ENCODE data around the gene MSANTD3.

MSANTD3 gene

DNA sequence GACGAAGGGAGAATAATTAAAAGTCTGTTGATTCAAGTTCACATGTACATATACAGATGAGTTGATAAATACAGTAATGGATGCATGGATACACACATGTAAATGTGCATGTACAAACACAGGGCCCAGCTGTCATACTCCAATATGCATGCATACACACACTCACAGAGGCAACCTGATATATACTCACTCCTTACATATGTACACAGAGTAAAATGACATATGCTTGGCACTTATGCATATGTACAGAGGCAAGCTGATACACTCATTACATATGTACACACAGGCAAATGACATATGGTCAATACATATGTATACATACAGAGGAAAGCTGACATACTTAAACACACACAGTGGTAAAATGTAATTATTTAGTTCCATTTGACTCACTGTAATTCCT is 38.8 kb downstream of the MSANTD3 start:
- DNase-seq (ENCODE audit: low read depth in 2 of 2) = no peak

DNA sequence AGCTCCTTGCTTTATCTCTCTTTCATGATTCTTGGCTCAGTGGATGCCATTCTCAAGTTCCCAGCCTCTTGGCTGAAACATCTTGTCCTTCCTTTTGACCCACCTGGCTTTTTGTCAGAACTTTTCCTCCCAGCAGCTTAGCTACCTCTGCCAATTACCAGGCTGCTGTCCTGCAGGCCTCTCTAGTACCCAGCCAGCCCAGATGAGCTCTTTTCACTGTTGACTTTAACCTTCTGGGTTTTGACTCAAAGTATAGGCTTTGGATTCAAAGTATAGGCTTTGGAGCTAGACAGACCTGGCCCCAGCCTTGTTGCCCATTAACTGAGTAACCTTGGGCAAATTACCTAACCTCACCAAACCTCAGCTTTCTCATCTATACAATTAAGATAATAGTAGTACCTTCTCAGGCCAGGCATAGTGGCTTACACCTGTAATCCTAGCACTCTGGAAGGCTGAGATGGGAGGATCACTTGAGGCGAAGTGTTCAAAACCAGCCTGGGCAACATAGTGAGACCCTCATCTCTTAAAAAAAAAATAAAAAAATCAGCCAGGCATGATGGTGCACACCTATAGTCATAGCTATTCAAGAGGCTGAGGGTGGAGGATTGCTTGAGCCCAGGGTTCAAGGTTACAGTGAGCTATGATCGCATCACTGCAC is 39.4 kb downstream of the MSANTD3 start:
- no peak for DNase-seq (ENCODE audit: low read depth in 2 of 2)

DNA sequence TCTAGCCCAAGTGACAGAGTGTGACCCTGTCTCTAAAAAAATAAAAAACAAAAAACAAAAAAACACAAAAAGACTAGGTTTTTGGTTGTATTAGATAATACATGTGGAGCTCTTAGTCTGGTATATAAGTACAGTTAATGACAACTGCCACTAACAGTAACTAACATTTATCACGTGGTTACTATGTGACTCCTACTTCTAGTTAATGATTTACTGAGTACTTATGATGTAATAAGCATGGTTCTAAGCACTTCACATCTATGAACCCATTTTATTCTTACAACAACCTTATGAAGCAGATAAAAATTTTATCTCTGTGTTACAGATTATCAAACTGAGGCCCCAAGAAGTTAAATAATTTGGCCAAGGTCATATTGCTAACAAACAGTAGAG is 39.9 kb downstream of the MSANTD3 start:
- DNase-seq (ENCODE audit: low read depth in 2 of 2) = no peak

DNA sequence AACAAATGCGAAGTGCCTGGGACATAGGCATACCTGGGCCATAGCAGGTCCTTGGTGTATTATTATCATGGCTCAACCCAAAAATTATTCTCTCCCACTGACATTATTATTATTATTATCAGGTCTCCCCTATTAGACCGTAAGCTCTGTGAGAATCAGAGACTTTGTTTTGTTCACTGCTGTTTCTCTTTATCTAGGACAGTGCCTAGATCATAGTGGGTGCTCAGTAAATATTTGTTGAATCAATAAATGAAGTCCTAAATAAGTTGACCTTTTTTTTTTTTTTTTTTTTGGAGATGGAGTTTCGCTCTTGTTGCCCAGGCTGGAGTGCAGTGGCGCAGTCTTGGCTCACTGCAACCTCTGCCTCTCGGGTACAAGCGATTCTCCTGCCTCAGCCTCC is 41.1 kb downstream of the MSANTD3 start:
- no peak for DNase-seq (ENCODE audit: low read depth in 2 of 2)

DNA sequence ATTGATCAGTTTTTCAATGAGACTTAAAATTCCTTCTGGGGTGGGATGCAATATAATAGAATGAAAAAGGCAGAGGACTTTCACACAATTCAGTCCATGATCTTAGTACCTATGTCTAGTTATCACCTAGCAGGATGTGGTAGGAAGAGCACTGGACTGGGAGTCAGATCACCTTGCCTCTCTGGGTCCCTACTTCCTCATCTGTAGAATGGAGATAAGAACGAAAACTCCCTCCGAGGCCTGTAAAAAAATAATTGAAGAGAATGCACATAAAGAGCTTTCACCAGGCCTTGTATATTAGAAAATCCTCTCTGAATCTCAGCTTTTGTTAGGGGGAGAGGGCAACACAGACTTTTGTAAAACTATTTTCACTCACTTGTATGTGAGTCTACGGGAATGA is 45.3 kb downstream of the MSANTD3 start:
- no peak for DNase-seq (ENCODE audit: low read depth in 2 of 2)

DNA sequence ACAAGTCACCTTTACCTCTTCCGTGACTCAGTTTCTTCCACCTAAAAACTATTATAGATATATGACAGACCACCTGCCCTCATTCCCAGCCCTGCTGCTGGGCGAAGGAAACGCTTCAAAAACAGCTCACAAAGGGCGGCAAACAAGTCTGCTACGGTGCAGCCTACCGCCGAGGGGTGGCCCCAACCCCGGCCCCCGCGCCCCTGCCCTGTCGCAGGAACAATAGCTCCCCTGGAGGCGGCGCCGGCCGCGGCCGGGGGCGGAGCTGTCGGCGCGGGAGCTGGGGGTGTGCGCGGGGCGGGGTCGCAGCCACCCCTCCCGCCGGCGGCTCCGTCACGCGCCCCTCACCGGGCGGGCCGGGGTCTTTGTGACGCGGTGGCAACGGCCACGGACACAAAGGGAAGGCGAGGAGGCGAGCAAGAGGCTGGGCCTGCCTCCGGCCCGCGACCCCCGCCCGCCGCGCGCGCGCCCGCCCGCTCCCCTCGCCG is 45.9 kb downstream of the MSANTD3 start, which contains the start of gene TMEFF1:
Gene TMEFF1, plus strand, starts transcription at position 362 of the 488 bp plus-strand sequence. CDS start 396 bp downstream, outside the sequence.
- peak in 1 of 2 donors; percentile 6 for DNase-seq (ENCODE audit: low read depth in 2 of 2)

DNA sequence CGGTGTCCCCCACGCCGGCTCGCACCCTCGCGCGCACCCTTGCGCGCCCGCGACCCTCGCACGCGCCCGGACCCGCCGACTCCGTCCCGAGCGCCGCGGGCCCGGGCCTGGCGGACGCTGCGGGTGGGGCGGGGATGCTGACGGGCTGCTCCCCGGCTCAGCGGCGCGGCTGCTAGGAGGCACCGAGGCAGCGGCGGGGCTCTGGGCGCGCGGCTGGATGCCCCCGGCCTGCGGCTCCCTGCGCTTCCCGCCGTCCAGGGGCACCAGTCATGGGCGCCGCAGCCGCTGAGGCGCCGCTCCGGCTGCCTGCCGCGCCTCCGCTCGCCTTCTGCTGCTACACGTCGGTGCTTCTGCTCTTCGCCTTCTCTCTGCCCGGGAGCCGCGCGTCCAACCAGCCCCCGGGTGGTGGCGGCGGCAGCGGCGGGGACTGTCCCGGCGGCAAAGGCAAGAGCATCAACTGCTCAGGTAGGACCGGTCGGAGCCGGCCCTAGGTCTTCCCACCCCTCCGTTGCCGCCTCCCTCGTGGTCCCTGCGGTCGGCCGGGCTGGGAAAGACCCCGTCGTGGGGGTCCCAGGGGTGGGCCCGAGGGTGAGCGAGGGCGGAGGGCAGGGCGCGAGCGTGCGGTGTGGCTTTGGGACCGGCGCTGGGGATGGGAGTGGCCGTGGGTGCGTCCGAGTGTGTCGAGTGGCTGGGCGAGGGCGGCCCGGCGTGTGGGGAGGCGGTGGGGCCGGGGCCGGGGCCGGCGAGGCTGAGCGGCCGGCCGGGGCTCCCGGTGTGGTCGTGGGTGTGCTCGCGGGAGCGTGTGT is 46.5 kb downstream of the MSANTD3 start:
- no peak for DNase-seq (ENCODE audit: low read depth in 2 of 2)

DNA sequence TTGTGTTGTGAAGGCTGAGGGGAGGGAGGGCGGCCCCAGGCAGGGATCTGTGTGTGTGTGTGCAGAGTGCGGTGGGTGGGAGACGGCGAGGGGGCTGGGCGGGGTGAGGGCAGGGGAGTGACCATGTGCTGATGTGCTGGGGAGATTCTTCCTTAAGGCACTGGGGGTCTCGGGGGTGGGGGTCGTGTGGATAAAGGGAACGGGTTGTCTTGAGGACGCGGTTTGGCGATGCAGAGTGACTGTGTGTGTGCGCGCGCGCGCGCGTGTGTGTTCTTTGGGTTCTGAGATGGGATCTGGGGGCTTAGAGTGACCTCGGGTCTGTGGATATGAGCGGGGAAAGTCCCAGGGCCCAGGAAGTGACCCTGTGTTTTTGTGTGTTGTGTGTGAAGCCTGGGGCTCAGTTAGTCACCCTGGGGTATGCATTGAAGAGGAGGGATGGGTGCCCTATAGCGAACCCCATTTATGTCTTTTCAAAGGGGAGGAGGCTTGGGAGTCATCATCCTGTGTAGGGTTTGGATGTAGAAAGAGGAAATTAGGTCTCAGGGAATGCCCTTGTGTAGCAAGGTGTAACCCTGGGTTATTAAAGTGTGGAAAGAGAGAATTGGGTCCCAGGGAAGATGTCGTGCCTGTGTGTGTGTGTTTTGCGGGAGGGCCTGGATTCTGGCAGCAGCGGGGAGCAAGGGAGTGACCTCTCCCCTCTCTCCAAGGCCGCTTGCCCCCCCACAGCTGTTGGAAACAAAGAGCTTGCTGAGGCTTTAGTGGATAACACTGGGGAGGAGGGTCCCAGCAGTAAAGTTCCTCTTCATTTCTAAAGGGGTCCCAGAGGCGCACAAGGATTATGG is 47.4 kb downstream of the MSANTD3 start:
- no peak for DNase-seq (ENCODE audit: low read depth in 2 of 2)

DNA sequence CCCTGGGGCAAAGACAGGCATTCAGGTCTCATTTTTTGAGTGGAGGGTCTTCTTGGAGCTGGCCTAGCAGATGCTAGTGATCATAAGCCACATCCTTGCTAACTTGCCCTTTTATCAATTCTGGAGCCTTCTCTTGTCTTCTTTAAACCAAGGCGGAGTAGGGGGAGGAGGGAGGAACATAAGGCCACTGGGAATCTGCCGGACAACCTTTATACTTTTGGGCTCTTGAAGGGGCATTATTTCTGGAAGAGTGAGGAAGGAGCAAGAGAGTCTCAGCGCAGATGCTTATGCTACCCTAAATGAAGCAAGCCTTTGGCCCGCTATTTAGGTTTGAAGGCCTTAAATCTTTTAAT is 48.0 kb downstream of the MSANTD3 start:
- no peak for DNase-seq (ENCODE audit: low read depth in 2 of 2)

DNA sequence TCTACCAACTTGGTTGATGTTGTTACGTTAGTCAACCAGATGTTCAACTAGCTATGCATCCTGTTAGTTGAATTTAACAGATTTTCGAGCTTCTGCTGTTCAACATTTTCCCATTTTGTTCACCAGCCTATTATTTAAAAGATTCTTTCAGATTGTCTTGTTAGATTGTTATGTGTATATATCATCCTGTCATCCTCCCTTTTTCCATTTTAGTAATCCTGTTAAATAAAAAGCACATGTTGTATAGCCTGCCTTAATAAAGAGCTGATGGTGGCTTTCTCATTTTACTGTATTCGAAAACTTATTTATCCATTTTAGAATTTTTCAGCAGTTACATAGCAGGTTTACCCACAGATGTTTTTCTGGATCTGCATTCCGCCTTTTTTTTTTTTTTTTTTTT is 50.3 kb downstream of the MSANTD3 start:
- DNase-seq (ENCODE audit: low read depth in 2 of 2) = no peak

DNA sequence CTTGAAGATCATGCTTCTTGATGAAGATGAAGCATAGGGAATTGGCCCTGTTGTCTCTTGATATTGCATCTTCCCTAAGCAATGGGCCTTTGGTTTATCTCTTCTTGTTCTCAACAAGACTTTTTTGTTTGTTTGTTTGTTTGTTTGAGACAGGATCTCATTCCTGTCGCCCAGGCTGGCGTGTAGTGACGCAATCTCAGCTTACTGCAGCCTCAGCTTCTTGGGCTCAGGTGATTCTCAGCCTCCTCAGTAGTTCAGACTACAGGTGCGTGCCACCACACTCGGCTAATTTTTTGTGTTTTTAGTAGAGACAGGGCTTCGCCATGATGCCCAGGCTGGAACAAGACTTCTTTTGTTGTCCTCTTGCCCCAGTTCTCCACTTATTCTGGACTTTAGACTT is 51.2 kb downstream of the MSANTD3 start:
- no peak for DNase-seq (ENCODE audit: low read depth in 2 of 2)

DNA sequence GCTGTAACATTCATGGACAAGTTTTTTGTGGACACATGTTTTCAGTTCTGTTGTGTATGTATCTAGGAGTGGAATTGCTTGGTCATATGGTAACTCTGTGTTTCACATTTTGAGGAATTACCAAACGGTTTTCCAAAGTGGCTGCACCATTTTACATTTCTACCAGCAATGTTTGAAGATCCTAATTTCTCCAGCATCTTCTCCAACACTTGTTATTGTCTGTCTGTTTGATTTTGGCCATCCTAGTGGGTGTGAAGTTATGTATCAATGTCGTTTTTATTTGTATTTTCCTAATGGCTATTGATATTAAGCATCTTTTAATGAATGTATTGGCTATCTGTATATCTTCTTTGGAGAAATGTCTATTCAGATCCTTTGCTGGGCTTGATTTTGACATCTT is 52.9 kb downstream of the MSANTD3 start:
- DNase-seq (ENCODE audit: low read depth in 2 of 2) = no peak

DNA sequence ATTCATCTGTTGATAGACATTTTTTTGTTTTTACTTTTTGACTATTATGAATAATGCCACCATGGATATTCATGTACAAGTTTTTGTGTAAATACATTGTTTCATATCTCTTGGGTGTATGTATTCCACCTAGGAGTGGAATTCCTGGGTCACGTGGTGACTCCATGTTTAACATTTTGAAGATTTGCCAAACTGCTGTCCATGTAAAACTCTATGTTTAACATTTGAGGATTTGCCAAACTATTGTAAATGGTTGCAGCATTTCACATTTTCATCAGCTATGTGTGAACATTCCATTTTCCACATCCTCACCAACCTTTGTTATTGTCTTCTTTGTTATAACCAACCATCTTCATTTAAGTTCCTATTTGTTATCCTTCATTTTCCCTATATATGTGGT is 58.3 kb downstream of the MSANTD3 start:
- DNase-seq (ENCODE audit: low read depth in 2 of 2) = no peak

DNA sequence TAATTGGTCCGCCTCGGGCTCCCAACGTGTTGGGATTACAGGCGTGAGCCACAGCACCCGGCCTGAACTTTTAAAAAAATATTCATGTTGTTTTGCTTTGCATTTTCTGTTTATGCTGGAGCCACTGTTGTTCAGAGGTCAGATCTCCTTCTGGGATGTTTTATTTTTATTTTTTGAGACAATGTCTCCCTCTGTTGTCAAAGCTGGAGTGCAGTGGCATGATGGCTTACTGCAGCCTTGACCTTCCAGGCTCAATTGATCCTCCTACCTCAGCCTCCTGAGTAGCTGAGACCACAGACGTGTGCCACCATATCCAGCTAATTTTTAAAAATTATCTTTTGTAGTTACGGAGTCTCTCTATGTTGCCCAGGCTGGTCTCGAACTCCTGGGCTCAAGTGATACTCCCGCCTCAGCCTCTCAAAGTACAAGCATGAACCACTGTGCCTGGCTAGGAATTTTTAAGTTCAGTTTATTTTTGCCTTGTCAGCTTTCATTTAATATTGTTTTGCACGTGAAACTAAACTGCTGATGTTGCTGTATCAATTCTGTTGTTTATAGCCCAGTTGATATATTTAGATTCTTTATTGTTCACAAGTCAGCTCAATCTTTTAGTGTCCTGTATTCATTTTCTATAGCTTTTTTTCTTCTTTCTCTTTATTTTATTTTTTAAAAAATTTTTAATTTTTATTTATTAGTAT is 59.7 kb downstream of the MSANTD3 start:
- no peak for DNase-seq (ENCODE audit: low read depth in 2 of 2)

DNA sequence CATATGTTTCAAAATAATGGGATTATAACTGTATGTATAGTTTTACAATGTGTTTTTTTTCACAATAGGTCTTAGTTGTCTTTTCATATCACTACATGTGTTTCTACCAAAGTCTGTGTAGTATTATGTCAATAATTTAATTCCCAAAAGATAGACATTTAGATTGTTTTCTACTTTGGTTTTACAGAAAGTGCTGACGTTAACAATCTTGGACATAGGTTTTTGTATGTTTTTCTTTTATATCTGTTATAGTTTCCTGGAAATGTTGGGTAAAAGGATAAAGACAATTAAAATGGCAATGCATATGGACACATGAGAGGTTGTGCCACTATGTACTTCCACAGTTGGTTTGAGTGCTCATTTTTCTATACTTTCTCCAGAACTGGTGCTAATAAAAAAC is 61.2 kb downstream of the MSANTD3 start:
- DNase-seq (ENCODE audit: low read depth in 2 of 2) = no peak

DNA sequence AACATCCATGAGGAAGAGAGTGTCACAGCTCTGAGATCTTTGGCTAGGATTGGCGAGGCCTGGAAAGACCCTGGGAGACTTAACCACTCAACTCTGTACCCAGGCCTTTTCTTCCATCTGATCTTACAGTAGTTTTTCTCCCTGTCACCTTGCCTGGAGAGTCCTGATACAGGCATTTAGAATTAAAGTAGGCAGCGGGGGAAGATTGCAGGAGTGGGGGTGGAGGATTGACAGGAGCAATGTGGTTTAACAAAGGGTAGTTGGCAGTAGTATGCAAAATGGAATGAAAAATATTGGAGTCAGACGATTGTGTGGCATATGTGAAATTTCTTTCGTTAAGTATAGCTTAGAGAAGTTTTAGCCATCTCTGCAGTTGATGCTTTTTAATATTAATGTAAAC is 62.9 kb downstream of the MSANTD3 start:
- DNase-seq (ENCODE audit: low read depth in 2 of 2) = no peak

DNA sequence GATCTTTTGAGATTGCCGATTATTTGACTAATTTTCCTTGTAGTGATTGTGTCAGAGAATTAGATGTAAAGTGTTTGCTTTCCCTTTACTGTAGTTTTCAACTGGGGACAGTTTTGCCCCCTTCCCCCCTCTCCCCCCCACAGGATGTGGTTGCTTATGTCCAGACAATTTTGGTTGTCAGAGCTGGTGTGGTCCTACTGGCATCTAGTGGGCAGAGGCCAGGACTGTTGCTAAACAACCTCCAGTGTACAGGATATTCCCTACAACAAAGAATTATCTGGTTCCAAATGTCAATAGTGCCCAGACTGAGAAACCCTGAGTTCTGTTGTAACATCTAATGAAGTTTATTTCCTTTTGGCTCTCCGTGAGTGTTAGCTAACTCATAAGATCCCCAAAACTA is 66.0 kb downstream of the MSANTD3 start:
- DNase-seq (ENCODE audit: low read depth in 2 of 2) = no peak

DNA sequence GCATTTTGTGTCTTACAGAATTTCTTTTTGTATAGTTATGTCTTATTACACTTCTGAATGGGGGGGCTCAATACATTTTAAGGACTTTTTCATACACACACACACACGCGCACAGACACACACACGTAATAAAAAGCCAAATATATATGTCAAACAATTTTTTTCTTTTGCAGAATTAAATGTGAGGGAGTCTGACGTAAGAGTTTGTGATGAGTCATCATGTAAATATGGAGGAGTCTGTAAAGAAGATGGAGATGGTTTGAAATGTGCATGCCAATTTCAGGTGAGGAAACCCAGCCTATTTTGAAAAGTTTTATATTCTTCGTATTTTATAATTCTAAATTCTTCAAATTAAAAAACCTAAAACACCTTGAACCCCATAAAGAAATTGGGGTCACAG is 71.6 kb downstream of the MSANTD3 start:
- no peak for DNase-seq (ENCODE audit: low read depth in 2 of 2)

DNA sequence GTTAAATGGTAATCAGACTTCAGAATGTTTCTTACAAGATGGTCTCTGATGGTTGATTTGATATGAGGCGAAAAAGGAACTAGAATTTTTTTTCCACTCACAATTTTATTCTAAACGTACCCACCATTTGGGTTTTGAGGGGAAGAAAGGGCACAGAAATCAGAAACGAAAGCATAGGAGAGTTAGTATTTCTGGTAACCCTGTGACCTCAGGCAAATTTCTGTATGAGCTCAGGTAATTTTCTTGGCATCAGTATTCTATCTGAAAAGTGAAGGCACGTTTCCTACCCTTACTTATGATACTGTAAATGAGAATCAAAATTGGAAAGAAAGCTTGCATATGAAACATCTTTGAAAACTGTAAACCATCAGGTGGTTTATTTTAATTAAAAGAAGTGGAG is 72.5 kb downstream of the MSANTD3 start:
- no peak for DNase-seq (ENCODE audit: low read depth in 2 of 2)

DNA sequence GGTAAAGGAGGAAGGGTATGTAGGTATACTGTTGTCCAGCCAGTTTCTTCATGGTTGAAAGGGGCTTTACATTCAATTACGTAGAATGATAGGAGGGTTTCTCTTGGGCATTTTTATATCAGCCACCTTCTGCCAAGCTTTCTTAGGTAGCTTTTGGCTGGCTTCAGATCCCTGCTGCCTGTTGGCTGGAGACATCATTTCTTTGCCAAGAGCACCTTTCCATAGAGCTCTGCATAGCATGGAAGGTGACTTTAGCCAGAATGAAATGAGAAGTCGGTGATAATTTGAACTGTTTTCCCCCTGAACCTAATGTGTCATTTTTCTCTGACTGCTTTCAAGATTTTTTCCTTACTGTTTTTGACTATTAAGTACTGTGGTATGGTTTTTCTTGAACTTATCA is 72.9 kb downstream of the MSANTD3 start:
- no peak for DNase-seq (ENCODE audit: low read depth in 2 of 2)

All from stimulated activated CD8-positive, alpha-beta memory T cell treated with anti-CD3 and anti-CD28 coated beads, Interleukin-15, amount 100 ng/mL, for 4 hours (primary cell).